C4-2B (cell line): ENCODE data around the gene BRS3.
A peak's percentile ranks its signal among the peaks of the same experiment; 100 is the strongest.

Experiments used
- H3K27ac ChIP-seq: fragments of 450-650 bp; 2 replicates; pipeline ENCODE4 v1.5.1; 2017
- CTCF ChIP-seq: fragments of 450-650 bp; conservative IDR thresholded peaks from 2 replicates; pipeline ENCODE4 v1.5.1; 2017; ENCODE audit warnings: mild to moderate bottlenecking
- ZFX ChIP-seq: fragments of 450-650 bp; IDR thresholded peaks from 2 replicates; pipeline ENCODE4 v1.6.1; 2017

The BRS3 gene

GRCh38 chrX:136495043-136495442 lies 7.3 kb downstream of the BRS3 start:
- no peak for TF ChIP-seq ZFX
- no peak for TF ChIP-seq CTCF
- no peak overlapping the region for H3K27ac ChIP-seq

GRCh38 chrX:136496186-136496763 lies 8.5 kb downstream of the BRS3 start:
- TF ChIP-seq ZFX = no peak
- no peak for TF ChIP-seq CTCF
- H3K27ac ChIP-seq = peak overlapping the region; percentile 89

- TF ChIP-seq ZFX (peak; percentile 68; the same call in 1 of the 2 replicates), CTCF (no peak)
- H3K27ac ChIP-seq = peak overlapping the region; percentile 89
Observed at GRCh38 chrX:136496764-136497555, 9.2 kb downstream of the BRS3 start.

GRCh38 chrX:136497556-136498052 lies 9.9 kb downstream of the BRS3 start, which contains the start of gene HTATSF1:
HTATSF1 (plus strand) TSS chrX:136497592; CDS start chrX:136497685, 93 bp downstream.
- peak within 1 kb of the TSS; percentile 89 for H3K27ac ChIP-seq
- TF ChIP-seq ZFX (no peak; the same call in 1 of the 2 replicates), CTCF (no peak)

GRCh38 chrX:136519069-136519468 lies 31.3 kb downstream of the BRS3 start:
- TF ChIP-seq ZFX (no peak), CTCF (0 out of 2 replicates have a peak, but pooled peaks have one; percentile 4)
- H3K27ac ChIP-seq = no peak overlapping the region

GRCh38 chrX:136523770-136524169 lies 36.0 kb downstream of the BRS3 start:
- H3K27ac ChIP-seq = no peak overlapping the region
- no peak for TF ChIP-seq ZFX
- no peak for TF ChIP-seq CTCF
